Immature natural killer cell (primary cell): ENCODE measurements around the gene TMEM106B. TPM values are rescaled to one million over a fixed set of nuclear protein-coding genes. Genes with fewer than 3 reads are reported as not detected.
A peak's percentile ranks its signal among the peaks of the same experiment; 100 is the strongest.
"Not testable (repeated sequence)": the region's sequence is repeated elsewhere in the genome, so short reads cannot be mapped to it uniquely, and the experiment has no call there.

Experiments used
- DNase-seq, 3 donors: peaks; one replicate each; pipeline ENCODE4 v3.0.0; 2022; ENCODE audit warnings: mixed read lengths in 1 of 3
- H3K27ac Mint-ChIP-seq, 6 donors: one replicate each; pipeline ENCODE4 v1.8.0; 2020; ENCODE audit warnings: mixed read lengths in 6 of 6, mild to moderate bottlenecking in 5 of 6, inconsistent platforms in 4 of 6, moderate library complexity in 3 of 6
- H3K27me3 Mint-ChIP-seq, 3 donors: one replicate each; pipeline ENCODE4 v1.8.0; 2020 to 2021; ENCODE audit warnings: low read depth in 3 of 3, mild to moderate bottlenecking in 3 of 3, mixed read lengths in 3 of 3, moderate library complexity in 3 of 3, inconsistent platforms in 1 of 3
- H3K36me3 Mint-ChIP-seq, 3 donors: one replicate each; pipeline ENCODE4 v1.8.0; 2020; ENCODE audit warnings: mixed read lengths in 3 of 3, inconsistent platforms in 2 of 3, mild to moderate bottlenecking in 2 of 3
- H3K4me1 Mint-ChIP-seq, 2 donors: one replicate each; pipeline ENCODE4 v1.8.0; 2020; ENCODE audit warnings: inconsistent platforms in 2 of 2, mild to moderate bottlenecking in 2 of 2, mixed read lengths in 2 of 2, moderate library complexity in 1 of 2
- H3K4me3 Mint-ChIP-seq, 5 donors: one replicate each; pipeline ENCODE4 v1.8.0; 2020; ENCODE audit warnings: mild to moderate bottlenecking in 5 of 5, mixed read lengths in 5 of 5, inconsistent platforms in 3 of 5, moderate library complexity in 3 of 5
- H3K9me3 Mint-ChIP-seq, 6 donors: one replicate each; pipeline ENCODE4 v1.8.0; 2020; ENCODE audit warnings: mild to moderate bottlenecking in 6 of 6, mixed read lengths in 6 of 6, inconsistent platforms in 4 of 6, moderate library complexity in 3 of 6
- polyA plus RNA-seq, 3 donors: library from polyadenylated mRNA; unstranded; fragments of 300-500 nt; fragmentation: Illumina TruSeq; gene quantifications; one replicate each; pipeline ENCODE4 v1.2.3, GENCODE V29; 2021

TMEM106B gene
- polyA plus RNA-seq, 3 donors from 2014 or later: 17.9 to 30.4 (median 21.0) TPM

GRCh38 chr7:12210179-12211053 lies 678 bp upstream of the TMEM106B start:
- peak overlapping the region; percentile 95 to 99 (median 97) for H3K4me3 Mint-ChIP-seq
- H3K27me3 Mint-ChIP-seq: peaks cover 16 to 19% (median 16%) of the 10 kb centered on the region in 3 donors

DNA sequence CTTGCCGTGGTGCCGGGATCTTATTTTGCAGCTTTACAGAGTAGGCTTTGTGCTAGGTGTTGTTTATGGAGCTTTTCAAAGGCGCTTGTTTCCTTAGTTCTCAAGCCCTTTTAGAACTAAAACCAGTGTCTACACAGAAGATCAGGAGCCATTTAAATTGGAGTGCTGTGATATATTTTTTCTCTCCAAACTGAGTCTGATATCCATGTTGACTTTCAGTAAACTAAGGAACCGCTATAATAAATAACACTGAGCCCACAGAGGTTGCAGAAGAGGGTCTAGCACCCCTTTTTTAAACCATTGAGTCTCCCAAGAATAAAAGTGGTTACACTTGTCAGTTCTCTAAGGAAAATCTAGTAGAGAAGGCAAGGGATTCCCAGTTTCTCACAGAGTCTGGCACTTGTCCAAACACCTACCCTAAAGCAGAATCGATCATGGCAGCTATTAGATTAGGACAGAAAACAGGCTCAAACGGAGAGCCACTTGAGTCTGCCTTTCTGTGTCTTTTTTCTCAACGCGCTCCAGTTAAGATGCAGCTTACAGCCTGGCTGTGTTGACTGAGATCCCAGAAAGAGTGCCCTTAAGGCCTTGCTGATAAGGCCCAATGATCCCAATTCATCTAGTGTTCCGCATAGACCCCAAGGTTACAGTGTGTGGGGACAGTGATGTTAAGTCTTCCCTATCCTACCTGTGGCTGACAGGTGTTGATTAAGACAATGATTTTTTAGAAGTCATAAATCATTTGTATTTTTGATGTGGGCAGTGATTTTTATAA lies 804 bp downstream of the TMEM106B start:
- Mint-ChIP-seq H3K27me3 (peaks cover 15 to 18% (median 16%) of the 10 kb centered on the region in 3 donors), H3K4me3 (peak overlapping the region; percentile 95 to 99 (median 97)), H3K36me3 (peaks cover 6 to 17% (median 10%) of the 10 kb centered on the region in 3 donors), H3K9me3 (no peaks in the 10 kb centered on the region), H3K27ac (peak overlapping the region; percentile 92 to 99 (median 99)), H3K4me1 (peaks cover 37 to 57% of the 10 kb centered on the region in 2 donors)
- no peak for DNase-seq

More at GRCh38 chr7:12210179-12211053, 678 bp upstream of the TMEM106B start:
- DNase-seq: peak in 1 of 3 donors; percentile 6
- H3K9me3 Mint-ChIP-seq: no peaks in the 10 kb centered on the region
- H3K27ac Mint-ChIP-seq: peak overlapping the region; percentile 95 to 99 (median 98)
- peaks cover 0 to 6% (median 4%) of the 10 kb centered on the region in 3 donors for H3K36me3 Mint-ChIP-seq
- H3K4me1 Mint-ChIP-seq: peaks cover 32 to 50% of the 10 kb centered on the region in 2 donors

GRCh38 chr7:12217311-12217710 lies 6.2 kb downstream of the TMEM106B start:
- H3K27ac Mint-ChIP-seq: peak overlapping the region in 1 of 6 donors; percentile 4
- H3K36me3 Mint-ChIP-seq: peaks cover 31 to 56% (median 32%) of the 10 kb centered on the region in 3 donors
- peaks cover 35 to 65% of the 10 kb centered on the region in 2 donors for H3K4me1 Mint-ChIP-seq
- no peaks in the 10 kb centered on the region for H3K9me3 Mint-ChIP-seq
- no peak overlapping the region for H3K4me3 Mint-ChIP-seq
- no peak for DNase-seq
- H3K27me3 Mint-ChIP-seq: peaks cover 0 to 1% (median 0%) of the 10 kb centered on the region in 3 donors

- DNase-seq: no peak
- no peak overlapping the region for H3K27ac Mint-ChIP-seq
- H3K36me3 Mint-ChIP-seq: peaks cover 49 to 61% (median 51%) of the 10 kb centered on the region in 3 donors
- no peak overlapping the region for H3K4me3 Mint-ChIP-seq
- no peaks in the 10 kb centered on the region for H3K9me3 Mint-ChIP-seq
- H3K27me3 Mint-ChIP-seq: peaks cover 0 to 1% (median 0%) of the 10 kb centered on the region in 3 donors
- peaks cover 34 to 63% of the 10 kb centered on the region in 2 donors for H3K4me1 Mint-ChIP-seq
Observed at GRCh38 chr7:12220389-12221046, 9.4 kb downstream of the TMEM106B start.

GRCh38 chr7:12221414-12221813 lies 10.3 kb downstream of the TMEM106B start:
- no peak for DNase-seq
- peaks cover 56 to 58% (median 56%) of the 10 kb centered on the region in 3 donors for H3K36me3 Mint-ChIP-seq
- peaks cover 0 to 2% (median 0%) of the 10 kb centered on the region in 3 donors for H3K27me3 Mint-ChIP-seq
- no peaks in the 10 kb centered on the region for H3K9me3 Mint-ChIP-seq
- H3K27ac Mint-ChIP-seq: peak overlapping the region in 5 of 6 donors; percentile 48 to 80 (median 71)
- H3K4me1 Mint-ChIP-seq: peaks cover 42 to 69% of the 10 kb centered on the region in 2 donors
- H3K4me3 Mint-ChIP-seq: peak overlapping the region in 1 of 5 donors; percentile 25

GRCh38 chr7:12222889-12223579 lies 11.9 kb downstream of the TMEM106B start:
- Mint-ChIP-seq H3K4me3 (peak overlapping the region; percentile 21 to 65 (median 50)), H3K4me1 (peaks cover 39 to 61% of the 10 kb centered on the region in 2 donors), H3K27me3 (peaks cover 0 to 1% (median 0%) of the 10 kb centered on the region in 3 donors), H3K36me3 (peaks cover 46 to 50% (median 46%) of the 10 kb centered on the region in 3 donors), H3K27ac (peak overlapping the region in 5 of 6 donors; percentile 60 to 83 (median 76)), H3K9me3 (no peaks in the 10 kb centered on the region)
- peak in 2 of 3 donors; percentile 7 to 9 for DNase-seq

DNA sequence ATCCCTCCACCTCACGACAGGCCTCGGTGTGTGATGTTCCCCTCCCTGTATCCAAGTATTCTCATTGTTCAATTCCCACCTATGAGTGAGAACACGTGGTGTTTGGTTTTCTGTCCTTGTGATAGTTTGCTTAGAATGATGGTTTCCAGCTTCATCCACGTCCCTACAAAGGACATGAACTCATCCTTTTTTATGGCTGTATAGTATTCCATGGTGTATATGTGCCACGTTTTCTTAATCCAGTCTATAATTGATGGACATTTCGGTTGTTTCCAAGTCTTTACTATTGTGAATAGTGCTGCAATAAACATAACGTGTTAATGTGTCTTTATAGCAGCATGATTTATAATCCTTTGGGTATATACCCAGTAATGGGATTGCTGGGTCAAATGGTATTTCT lies 13.9 kb downstream of the TMEM106B start:
- not testable (repeated sequence) for H3K4me3 Mint-ChIP-seq, DNase-seq, H3K27me3 Mint-ChIP-seq, H3K9me3 Mint-ChIP-seq, H3K27ac Mint-ChIP-seq
- H3K4me1 Mint-ChIP-seq: peaks cover 39 to 54% of the 10 kb centered on the region in 2 donors
- H3K36me3 Mint-ChIP-seq: peaks cover 32 to 47% (median 34%) of the 10 kb centered on the region in 3 donors

DNA sequence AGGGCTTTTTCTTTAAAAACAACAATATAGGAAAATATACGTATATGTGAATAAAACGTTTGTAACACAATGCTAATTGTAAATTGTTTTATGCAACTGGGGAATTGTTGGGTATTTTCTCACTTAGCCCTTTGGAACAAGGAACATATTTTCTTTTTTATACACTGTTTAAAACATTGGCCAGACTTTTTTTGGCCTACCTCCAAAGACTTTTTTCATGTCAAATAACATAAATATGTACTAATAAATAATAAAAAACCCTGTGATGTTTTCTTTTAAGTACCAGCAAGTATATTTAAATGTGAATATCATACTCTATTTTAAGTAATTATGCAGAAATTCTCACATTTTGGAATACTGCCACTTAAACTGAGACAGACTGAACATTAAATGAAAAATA lies 15.7 kb downstream of the TMEM106B start:
- no peak for DNase-seq
- Mint-ChIP-seq H3K27ac (no peak overlapping the region), H3K4me1 (peaks cover 30 to 42% of the 10 kb centered on the region in 2 donors), H3K27me3 (peaks cover 0 to 1% (median 0%) of the 10 kb centered on the region in 3 donors), H3K9me3 (no peaks in the 10 kb centered on the region), H3K36me3 (peaks cover 25 to 43% (median 31%) of the 10 kb centered on the region in 3 donors), H3K4me3 (no peak overlapping the region)

DNA sequence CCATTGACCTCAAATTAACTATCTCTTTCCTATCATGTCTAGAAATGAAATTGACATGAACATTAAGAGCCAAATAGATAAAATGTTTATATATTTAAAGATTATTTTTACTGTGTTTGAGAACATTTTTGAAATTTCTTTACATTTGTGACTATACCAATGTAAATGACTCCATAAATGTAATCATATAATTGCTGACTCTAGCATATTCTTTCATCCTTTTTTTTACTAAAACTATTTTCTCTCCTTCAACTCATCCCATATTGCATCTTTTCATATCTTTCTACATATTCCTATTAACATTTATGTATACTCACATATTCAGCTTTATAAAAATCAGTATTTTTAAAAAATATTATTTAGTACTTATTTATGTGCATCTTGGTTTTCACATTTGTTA lies 16.9 kb downstream of the TMEM106B start:
- Mint-ChIP-seq H3K4me3 (no peak overlapping the region), H3K36me3 (peaks cover 29 to 39% (median 32%) of the 10 kb centered on the region in 3 donors), H3K27me3 (peaks cover 0 to 1% (median 0%) of the 10 kb centered on the region in 3 donors), H3K9me3 (no peaks in the 10 kb centered on the region), H3K4me1 (peaks cover 19 to 30% of the 10 kb centered on the region in 2 donors), H3K27ac (peak overlapping the region in 1 of 6 donors; percentile 22)
- no peak for DNase-seq

GRCh38 chr7:12229046-12229445 lies 18.0 kb downstream of the TMEM106B start:
- no peak for DNase-seq
- H3K36me3 Mint-ChIP-seq: peaks cover 37 to 43% (median 37%) of the 10 kb centered on the region in 3 donors
- H3K4me3 Mint-ChIP-seq: no peak overlapping the region
- peaks cover 0 to 1% (median 0%) of the 10 kb centered on the region in 3 donors for H3K27me3 Mint-ChIP-seq
- H3K27ac Mint-ChIP-seq: no peak overlapping the region
- H3K4me1 Mint-ChIP-seq: peaks cover 11 to 19% of the 10 kb centered on the region in 2 donors
- no peaks in the 10 kb centered on the region for H3K9me3 Mint-ChIP-seq

DNA sequence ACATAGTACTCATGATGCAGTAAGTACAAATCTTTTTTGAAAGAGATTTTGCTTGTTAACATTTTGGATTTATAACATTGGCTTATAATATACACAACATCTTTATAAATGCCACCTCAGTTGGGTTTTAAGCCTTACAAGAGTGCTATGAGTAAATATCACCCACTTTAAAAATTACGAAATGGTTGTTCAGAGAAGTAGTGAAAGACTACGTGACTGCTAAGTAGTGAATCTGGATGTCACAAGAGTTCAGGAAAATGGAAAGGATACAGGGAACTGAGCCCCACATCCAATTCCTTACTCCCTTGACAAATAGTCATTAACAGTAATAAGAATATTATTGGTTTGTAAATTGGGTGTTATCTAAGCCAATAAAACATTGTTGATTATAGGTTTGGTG lies 20.0 kb downstream of the TMEM106B start:
- peaks cover 22 to 34% (median 28%) of the 10 kb centered on the region in 3 donors for H3K36me3 Mint-ChIP-seq
- H3K27ac Mint-ChIP-seq: no peak overlapping the region
- no peak for DNase-seq
- peaks cover 0 to 1% (median 0%) of the 10 kb centered on the region in 3 donors for H3K27me3 Mint-ChIP-seq
- H3K4me1 Mint-ChIP-seq: peaks cover 5 to 6% of the 10 kb centered on the region in 2 donors
- H3K4me3 Mint-ChIP-seq: no peak overlapping the region
- no peaks in the 10 kb centered on the region for H3K9me3 Mint-ChIP-seq

GRCh38 chr7:12233175-12233574 lies 22.1 kb downstream of the TMEM106B start:
- peaks cover 26 to 39% (median 35%) of the 10 kb centered on the region in 3 donors for H3K36me3 Mint-ChIP-seq

More at GRCh38 chr7:12233175-12233574, 22.1 kb downstream of the TMEM106B start:
- Mint-ChIP-seq H3K4me3 (no peak overlapping the region), H3K27ac (no peak overlapping the region), H3K9me3 (no peaks in the 10 kb centered on the region), H3K4me1 (no peaks in the 10 kb centered on the region), H3K27me3 (no peaks in the 10 kb centered on the region)
- DNase-seq: no peak
